Renal cortical epithelial cell (primary cell): ENCODE results near the gene ANO6. TPM values are rescaled to one million over a fixed set of nuclear protein-coding genes. Genes with fewer than 3 reads are reported as not detected.

Source experiments
- DNase-seq: peaks from one replicate; pipeline ENCODE4 v3.0.0-alpha.2; 2011; ENCODE audit warnings: low read depth
- total RNA-seq: library from RNA; depleted of rRNA; stranded (reverse); fragments of >200 nt; gene quantifications from 2 replicates; pipeline ENCODE4 v1.2.3, GENCODE V29; 2014

The ANO6 gene
- total RNA-seq, 1 donor from 2014 or later: 96.2 TPM

DNA sequence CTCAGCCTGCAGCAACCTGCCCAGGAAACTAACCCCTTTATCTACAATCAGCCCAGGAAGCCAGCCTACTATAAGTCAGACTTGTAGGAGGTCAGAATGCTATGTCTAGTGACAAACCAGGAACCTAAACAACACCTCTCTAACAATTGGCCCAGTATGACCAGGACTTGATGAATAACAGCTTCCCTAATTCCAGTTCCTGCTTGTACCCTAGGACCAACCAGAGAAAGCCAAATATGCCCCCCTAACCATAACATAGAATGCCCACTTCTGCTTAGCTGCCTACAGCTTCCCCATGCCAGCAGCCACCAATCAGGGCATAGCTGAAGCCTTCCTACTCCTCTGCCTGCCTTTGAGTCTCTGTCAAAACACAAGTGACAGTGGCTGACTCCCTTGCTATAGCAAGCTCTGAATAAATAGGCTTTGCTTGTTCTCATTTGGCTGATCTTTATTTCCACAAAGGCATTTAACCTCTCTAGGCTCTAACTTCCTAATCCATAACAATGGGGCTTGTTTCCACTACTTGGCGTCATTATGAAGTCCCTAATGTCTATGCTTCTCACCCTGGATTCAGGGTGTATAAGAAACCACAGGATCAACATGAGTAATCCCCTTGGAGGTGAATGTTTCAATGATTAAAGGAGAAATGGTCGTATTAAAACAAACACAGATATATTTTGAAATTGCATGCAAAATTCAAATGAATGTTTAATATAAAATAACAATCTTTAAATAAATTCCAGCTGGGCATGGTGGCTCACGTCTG, 220.2 kb downstream of the ANO6 start:
- peak; percentile 35 for DNase-seq

DNA sequence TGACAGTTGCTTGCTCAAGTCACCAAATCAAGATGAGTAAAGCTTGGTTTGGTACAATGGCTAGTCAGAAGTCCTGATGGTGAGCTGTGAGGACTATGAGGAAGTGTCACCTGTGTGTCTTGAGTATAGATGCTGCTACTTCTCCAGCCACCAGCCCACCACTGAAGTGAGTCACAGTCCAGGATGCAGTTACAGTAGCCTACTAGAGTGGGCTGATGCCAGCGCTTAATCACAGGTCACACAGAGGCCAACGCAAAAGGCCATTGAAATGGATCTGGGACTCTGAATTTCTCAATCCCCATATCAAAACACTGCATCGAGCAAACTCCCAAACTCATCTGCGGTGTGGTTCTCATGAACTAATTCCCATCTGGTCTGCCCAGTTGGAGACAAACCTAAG, 223.1 kb downstream of the ANO6 start:
- DNase-seq: peak; percentile 3

GRCh38 chr12:45446013-45446412, 230.1 kb downstream of the ANO6 start:
- DNase-seq: peak; percentile 11

DNA sequence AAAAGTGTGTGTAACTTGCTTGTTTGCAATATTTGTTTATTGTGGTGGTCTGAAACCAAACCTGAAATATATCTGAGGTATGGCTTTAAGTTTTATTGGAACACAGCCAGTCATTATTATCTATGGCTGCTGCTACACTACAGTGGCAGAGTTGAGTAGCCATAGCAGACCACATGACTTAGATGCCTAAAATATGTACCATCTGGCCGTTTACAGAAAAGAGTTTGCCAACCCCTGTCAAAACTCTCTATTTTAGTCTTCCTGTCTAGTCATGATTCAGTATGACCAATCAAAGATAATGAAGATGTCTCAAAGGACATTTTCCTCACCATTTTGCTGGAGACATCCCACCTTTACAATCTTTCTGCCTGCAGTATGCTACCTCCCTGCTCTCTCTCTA, 242.3 kb downstream of the ANO6 start:
- no peak for DNase-seq

DNA sequence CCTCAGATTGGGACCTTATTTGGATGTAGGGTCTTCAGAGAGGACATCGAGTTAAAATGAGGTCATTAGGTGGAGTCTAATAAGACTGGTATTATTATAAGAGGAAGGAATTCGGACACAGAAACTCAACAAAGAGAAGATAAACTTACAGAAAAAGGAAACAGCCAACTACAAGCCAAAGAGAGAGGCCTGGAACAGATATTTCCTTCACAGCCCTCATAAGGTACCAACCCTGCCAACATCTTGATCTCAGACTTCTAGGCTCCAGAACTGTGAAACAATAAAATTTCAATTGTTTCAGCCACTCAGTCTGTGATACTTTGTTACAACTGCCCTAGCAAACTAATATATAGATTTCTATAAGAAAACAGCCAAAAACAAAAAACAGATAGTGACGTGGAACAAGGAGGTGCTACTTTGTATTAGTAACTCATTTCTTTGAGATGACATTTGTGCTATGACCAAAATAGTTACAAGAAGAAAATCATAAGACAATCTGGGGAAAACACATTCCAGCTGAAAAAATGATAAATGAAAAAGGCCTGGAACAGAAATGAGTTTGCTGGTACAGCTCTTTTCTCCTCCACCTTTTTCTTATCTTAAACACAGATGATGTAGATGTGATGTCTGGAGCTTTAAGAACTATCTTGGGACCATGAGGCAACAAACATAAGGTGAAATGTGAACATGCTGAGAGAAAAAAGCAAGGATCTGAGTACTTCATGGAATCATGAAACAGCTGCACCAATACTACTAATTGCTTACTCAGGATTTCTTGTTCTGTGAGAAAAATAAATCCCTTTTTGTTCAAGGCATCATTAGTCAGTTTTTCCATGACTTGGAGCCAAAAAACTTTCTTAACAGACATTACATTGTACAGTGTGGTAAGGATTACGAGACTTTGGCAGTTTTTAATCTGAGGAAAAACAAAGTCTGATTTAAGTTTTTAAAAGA, 243.2 kb downstream of the ANO6 start:
- DNase-seq: no peak

DNA sequence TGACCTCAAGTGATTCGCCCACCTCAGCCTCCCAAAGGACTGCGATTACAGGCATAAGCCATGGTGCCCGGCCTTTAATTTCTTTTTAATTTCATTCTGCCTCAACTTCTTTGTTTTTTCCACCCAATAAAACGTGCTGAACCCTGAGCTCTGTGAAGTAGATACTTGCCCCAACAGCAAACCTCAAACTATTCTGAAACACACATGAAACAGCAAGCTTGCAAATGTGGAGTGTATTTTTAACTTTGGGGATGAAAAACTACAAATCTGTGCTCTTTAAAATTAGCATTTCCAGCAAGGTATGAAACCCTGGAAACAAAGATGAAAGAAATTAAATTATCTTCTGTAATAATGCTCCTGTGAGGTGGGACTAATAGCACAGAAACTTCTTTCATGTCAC, 246.6 kb downstream of the ANO6 start:
- no peak for DNase-seq

- no peak for DNase-seq
These were observed 248.8 kb downstream of the ANO6 start for GRCh38 chr12:45464699-45465098.

DNA sequence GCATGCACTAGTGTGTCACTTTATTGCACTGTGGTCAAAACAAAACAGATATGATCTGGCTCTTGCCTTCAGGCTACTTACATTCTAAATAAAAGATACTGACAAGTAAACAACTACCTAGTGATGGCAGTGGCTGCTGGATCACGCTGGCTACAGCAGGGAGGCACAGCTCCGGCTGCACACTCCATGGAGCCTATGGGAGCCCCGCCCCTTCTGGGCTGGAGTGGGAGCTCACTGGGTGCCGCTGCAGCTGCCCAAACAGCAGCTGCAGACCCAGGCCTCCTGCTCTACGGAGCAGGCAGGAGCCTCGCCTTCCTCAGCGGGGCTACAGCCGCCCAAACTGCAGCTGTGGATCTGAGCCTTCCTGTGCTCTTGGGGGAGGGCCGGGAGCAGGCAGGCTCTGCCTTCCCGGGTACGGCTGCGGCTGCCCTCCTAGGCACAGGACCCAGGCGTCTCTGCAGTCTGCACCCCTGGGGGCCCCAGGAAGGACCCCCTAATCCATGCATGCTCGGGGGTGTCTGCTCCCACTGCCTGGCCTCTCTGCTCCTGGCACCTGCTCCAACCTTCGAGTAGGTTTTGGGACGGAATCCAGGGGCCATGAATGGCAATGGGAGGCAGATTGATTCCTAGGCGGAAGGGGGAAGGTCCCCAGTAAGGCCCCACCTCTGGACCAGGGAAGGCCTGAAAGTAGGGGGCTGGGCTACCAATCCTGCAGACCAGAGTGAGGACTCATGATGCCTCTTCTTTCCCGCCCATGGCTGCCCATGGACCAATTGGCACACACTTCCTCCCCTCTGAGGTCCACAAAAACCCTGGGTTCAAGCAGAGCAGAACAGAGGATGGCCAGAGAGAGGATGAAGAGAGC, 253.1 kb downstream of the ANO6 start:
- no peak for DNase-seq

GRCh38 chr12:45469902-45470301, 254.0 kb downstream of the ANO6 start:
- DNase-seq: no peak

- no peak for DNase-seq
These were observed 257.7 kb downstream of the ANO6 start for GRCh38 chr12:45473636-45474035.

- DNase-seq: no peak
These were observed 259.7 kb downstream of the ANO6 start for GRCh38 chr12:45475594-45475993.

DNA sequence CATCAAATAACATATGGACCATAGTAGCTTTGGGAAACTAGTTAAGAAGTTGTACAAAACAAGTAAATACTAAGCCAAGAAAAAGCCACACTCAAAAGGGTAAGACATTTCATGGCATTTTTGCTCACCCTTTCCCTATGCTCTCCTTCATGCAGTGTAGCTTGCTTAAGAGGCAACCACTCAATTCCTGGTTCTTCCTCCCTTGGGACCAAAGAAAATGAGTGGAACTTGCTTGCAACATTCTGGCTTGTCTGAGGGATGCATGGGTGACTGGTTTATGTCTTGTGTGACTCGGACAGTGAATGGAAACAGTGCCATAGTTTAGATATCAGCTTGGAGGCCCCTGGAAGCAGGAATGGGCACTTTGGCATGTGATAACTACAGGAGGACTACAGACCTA, 261.6 kb downstream of the ANO6 start:
- no peak for DNase-seq

DNA sequence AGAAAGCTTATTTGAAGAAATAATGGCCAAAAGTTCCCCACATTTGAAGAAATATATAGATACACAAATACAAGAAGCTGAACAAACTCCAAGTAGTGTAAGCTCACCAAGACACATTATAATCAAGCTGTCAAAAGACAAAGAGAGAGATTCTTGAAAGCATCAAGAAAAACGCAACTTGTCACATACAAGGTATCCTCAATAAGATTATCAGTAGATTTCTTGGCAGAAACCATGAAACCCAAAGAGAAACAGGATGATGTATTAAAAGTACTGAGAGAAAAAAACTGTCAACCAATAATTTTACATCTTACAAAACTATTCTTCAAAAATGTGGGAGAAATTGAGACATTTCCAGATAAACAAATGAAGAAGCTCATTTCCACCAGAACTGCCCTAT, 263.0 kb downstream of the ANO6 start:
- no peak for DNase-seq

DNA sequence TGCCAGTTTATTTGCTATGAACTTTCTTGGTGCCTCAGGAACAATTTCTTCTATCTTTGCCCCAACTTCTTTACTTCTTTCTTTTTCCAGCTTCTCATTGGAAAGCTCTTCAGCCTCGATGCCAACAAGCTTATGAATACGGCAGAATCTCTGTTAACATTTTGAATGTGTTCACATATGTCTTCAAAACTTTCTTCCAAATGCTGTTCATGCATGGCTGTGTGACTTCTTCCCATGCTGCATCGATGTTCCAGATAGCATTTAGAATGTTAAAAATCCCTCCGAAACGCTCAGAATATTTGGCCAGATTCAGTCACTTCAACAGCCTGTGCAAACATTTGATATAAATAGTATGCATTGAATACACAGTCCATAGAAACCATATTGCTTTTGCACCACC, 265.9 kb downstream of the ANO6 start:
- DNase-seq: no peak

GRCh38 chr12:45483571-45483970, 267.7 kb downstream of the ANO6 start:
- no peak for DNase-seq

Other genes with a start within 250 kb of the ANO6 start
- not detected in 2 replicates for gene DBX2, start 165.0 kb upstream of the ANO6 start, total RNA-seq